ENCODE results near the gene ZFPM1.
A peak's percentile ranks its signal among the peaks of the same experiment; 100 is the strongest.
"Not testable (repeated sequence)": the region's sequence is repeated elsewhere in the genome, so short reads cannot be mapped to it uniquely, and the experiment has no call there.

Gene ZFPM1

DNA sequence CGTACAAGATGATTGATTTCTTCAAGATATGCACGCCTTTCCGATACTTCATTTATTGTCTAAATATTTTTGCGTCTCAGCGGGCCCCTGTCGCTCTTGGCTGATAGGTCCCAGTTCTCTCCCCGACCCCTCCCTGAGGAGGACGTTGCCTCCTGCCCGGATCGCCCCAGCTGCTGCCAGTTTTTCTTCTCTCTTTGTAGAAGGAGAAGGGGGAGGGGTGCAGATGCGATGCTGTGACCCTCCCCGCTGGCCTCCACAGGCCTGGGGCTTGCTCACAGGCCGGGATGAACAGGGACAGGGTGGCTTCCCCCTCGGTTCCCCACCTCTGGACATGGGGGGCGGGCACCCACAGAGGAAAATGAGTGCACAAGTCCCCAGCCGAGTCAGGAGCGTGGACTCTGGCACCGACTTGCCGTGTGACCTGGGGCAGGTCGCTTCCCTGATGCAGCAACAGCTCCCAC is 63.6 kb downstream of the ZFPM1 start:
- DNase-seq = no peak

DNA sequence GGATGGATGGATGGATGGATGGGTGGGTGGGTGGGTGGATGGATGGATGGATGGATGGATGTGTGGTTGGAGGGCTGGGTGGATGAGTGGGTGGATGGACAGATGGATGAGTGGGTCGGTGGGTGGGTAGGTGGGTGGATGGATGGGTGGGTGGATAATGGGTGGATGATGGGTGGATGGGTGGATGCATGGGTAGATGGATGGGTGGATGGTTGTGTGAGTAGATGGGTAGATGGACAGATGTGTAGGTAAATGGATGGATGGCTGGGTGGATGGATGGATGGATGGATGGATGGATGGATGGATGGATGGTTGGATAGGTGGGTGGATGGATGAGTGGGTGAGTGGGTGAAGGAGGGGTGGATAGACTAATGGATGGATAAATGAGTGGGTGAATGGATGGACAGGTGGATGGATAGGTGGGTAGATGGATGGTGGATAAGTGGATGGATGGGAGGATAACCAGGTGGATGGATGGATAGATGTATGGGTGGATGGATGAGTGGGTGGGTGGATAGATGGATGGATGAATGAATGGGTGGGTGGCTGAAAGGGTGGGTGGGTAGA is 64.2 kb downstream of the ZFPM1 start:
- DNase-seq = not testable (repeated sequence)

DNA sequence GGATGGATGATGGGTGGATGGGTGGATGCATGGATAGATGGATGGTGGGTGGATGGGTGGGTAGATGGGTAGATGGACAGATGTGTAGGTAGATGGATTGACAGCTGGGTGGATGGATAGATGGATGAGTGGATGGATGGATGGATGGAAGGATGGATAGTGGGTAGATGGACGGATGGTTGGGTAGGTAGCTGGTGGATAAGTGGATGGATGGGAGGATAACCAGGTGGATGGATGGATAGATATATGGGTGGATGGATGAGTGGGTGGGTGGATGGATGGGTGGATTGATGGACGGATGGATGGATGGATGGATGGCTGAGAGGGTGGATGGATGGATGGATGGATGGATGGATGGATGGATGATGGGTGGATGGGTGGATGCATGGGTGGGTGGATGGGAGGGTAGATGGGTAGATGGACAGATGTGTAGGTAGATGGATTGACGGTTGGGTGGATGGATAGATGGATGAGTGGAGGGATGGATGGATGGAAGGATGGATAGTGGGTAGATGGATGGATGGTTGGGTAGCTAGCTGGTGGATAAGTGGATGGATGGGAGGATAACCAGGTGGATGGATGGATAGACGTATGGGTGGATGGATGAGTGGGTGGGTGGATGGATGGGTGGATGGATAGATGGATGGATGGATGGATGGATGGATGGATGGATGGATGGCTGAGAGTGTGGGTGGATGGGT is 65.5 kb downstream of the ZFPM1 start:
- DNase-seq = not testable (repeated sequence)

DNA sequence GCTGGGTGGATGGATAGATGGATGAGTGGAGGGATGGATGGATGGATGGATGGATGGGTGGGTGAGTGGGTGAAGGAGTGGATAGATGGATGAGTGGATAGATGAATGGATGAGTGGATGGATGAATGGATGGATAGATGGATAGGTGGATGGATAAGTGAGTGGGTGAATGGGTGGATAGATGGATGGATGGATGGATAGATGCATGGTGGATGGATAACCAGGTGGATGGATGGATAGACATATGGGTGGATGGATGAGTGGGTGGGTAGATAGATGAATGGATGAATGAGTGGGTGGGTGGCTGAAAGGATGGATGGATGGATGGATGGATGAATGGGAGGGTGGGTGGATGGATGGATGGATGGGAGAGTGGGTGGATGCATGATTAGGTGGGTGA is 66.2 kb downstream of the ZFPM1 start:
- no peak for DNase-seq

DNA sequence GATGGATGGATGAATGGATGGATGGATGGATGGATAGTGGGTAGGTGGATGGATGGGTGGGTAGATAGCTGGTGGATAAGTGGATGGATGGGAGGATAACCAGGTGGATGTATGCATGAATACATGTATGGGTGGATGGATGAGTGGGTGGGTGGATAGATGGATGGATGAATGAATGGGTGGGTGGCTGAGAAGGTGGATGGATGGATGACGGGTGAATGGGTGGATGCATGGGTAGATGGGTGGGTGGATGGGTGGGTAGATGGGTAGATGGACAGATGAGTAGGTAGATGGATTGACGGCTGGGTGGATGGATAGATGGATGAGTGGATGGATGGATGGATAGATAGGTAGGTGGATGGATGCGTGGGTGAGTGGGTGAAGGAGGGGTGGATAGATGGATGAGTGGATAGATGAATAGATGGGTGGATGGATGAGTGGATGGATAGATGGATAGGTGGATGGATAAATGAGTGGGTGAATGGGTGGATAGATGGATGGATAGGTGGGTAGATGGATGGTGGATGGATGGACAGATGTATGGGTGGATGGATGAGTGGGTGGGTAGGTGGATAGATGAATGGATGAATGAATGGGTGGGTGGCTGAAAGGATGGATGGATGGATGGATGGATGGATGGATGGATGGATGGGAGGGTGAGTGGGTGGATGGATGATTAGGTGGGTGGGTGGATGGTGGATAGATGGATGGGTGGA is 67.0 kb downstream of the ZFPM1 start:
- DNase-seq = no peak

DNA sequence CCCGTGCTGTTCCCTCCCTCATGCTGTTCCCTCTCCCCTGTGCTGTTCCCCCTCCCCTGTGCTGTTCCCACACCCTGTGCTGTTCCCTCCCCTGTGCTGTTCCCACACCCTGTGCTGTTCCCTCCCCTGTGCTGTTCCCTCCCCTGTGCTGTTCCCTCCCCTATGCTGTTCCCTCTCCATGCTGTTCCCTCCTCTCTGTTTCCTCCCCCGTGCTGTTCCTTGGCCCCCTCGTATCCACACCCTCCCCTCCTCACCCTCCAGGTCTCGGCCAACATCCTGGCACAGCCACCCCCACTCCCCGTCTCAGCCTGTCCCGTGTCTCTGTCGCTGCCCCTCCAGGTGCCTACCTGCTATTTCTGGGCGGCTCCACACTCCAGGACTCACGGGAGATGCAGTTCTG is 68.6 kb downstream of the ZFPM1 start:
- no peak for DNase-seq

DNA sequence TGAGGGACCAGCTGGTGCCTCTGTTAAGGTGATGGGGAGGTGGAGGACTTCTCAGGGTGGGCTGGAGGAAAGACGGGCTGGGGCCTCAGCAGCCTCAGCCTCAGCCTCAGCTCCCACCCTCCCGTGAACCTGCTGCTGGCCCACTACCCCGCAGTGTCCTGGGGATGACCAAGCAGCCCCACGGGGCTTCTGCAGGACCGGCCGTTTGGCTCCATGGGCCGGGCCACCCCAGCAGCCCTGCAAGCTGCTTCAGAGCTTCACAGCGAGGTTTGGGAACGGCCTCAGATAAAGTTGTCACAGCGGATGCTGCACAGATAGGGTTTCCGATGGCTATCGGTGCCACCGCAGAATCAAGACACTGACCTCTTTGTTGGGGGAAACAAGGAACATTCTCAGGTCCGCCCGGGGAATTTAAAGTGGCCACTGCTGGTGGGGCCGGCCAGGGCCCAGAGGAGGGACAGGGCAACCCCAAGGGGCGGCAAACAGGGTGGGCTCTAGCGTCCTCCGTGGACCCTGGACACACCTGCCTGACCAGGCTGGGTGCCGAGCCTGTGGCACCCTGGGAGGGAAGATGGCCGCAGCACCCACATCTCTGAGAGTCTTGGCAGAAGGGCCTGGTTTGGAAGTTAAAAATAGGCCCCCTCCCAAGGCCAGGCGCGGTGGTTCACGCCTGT is 69.3 kb downstream of the ZFPM1 start:
- DNase-seq = no peak

DNA sequence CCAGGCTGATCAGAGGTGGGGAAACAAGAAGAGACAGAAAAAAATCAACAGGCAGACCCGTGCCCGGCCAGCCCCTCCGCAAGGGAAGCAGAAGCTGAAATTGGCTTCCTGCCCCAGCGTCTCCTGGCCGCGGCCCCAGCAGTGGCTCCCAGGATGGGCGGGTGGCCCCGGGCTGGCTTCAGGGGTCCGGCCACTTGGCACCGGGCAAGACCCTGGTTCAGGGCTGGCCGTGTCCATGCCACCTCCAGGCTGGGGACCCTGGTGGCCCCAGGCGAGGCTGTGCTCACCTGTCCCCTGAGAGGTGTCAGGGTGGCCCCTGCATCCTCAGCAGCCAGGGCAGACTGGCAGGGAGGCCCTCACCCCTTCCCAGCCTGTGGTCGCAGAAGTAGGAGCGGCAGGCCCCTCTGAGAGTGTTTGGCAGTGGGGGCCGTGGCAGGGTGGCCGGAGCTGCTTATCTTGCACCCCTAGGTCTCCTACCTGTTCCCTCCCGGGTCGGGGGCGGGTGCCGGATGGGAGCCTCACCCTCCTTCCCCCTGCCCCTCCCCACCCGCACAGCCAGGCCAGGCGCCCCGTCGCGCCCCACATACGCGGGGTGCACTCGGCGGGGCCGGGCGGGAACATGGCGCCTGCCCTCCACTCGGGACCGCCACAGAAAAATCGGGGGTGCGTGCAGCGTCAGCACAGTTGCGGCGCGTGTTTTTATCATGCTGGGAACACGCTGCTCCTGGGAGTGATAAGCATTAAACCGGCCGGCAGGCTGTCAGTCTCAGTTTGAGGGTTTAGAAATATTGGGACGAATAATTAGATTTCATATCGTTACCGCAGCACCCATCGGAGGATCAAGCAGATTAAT is 70.5 kb downstream of the ZFPM1 start:
- no peak for DNase-seq

DNA sequence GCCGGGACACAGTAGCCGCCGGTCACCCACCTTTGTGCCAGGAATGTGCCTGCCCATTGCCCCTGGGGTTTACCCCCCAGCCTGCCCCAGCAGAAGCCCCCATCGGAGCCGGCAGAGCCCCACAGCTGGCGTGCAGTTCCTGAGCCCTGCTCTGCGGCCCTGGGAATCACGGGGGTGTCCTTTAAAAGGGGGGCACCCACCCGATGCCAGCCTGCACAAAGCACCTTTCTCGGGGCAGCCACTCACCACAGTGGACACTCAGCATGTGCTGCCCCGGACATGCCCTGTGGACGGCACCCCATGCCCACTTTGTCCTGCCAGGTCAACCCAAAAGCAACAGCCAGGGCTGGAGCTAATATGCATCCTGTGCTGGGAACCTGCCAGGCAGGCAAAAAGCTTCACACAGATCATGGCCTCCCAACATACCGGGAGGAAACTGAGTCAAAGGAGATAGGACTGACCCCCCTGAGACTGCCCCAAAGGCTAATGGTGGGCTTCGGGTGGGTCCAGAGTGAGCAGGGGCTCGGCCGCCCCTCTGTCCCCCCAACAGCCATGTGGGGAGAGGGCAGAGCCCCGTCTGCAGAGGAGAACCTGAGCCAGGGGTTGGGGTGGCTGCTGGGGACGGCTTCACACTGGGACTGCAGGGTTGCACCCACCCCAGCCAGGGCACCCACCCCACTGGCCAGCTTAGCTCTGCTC is 71.3 kb downstream of the ZFPM1 start:
- no peak for DNase-seq

DNA sequence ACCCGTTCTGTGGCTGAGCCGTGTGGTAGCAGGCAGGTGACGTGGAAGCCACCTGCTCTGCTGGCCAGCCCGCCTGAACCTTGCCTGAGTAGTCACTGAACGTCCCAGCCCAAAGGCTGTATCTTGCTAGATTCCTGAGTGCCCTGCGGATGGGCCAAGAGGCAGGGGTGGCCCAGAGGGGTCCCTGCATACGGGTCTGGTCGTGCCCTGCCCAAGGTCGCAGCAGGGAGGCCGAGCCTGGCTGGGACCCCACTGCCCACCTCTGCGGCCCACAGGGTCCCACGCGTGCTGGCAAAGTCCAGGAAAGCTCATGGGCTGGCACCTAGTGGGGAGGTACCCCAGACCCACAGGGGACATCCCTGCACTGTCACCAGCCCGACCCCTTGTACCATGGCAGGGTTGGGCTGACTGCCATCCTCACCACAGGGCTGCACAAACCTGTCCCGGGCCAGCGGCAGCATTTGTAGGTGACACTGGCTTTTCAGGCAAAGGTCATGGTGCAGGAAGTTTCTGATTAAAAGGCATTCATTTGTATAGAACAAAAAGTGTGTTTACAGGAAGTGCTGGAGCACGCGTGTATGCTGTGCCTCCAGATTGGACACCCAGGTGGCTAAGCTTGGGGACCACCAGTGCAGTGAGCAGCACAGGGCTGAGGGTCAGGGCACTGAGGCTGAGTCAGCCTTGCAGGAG is 72.0 kb downstream of the ZFPM1 start:
- DNase-seq = no peak

DNA sequence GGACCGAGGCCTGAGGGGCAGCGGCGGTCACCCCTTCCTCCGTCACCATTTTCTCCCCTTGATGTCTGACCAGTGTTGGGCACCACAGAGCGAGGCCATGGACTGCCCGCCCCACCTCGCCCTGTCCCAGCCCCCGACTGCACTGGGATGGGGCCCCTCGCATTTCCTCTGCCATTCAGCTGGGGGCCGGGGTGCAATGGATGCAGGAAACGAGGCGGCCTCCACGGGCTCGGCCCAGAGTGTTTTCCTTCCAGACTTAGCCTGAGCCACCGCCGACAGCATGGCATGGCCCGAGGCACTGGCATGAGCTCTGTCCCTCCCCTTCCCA is 72.5 kb downstream of the ZFPM1 start:
- no peak for DNase-seq

DNA sequence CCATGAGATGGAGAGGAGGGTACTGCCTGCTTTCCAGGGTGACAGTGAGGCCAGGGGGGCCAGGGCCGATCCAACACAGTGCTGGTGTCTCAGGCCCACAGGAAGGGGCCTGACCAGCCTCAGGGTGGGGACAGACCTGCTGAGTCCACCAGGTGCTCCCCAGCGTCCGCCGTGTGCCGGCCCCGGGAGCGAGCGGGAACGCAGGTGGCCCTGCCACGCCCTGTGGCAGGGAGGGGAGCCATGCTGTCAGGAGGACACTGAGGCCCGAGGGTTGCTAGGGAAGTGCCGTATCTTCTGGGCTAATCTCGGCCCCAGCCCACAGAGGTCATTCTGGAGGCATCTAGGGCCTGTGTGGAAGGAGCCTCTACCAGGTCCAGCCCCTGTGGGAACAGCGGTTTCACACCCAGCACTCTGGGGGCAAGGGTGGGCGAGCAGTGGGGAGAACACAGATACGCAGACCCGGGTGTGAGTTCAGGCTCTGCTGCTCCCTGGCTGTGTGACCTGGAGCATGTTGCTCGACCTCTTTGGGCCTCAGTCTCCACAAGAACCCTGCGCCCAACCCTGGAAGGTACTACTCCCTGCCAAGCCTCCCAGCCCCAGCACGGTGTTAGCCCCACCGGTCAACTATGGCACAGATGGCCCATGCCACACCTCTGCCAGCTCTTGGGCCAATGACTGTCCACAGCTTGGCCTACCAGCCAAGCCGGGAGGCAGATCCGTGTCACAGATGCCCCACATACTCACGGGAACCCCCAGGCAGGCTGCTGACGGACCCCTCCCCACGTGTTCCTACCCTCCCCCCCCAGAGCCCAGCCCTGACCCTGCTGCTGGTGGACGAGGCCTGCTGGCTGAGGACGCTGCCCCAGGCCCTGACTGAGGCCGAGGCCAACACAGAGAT is 73.2 kb downstream of the ZFPM1 start:
- DNase-seq = no peak

DNA sequence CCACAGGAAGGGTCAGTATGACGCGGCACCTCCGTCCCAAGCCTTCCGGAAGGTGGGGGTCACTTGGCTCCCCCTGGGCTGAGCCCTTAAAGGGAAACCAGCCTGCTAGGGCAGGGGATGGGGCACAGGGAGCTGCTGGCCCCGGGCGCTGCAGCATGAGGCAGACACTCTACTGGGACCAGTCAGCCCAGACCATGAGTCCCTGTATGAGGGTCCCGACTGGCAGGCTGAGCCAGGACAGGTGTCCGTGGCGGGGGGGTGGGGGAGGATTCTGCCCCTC is 73.8 kb downstream of the ZFPM1 start:
- no peak for DNase-seq

DNA sequence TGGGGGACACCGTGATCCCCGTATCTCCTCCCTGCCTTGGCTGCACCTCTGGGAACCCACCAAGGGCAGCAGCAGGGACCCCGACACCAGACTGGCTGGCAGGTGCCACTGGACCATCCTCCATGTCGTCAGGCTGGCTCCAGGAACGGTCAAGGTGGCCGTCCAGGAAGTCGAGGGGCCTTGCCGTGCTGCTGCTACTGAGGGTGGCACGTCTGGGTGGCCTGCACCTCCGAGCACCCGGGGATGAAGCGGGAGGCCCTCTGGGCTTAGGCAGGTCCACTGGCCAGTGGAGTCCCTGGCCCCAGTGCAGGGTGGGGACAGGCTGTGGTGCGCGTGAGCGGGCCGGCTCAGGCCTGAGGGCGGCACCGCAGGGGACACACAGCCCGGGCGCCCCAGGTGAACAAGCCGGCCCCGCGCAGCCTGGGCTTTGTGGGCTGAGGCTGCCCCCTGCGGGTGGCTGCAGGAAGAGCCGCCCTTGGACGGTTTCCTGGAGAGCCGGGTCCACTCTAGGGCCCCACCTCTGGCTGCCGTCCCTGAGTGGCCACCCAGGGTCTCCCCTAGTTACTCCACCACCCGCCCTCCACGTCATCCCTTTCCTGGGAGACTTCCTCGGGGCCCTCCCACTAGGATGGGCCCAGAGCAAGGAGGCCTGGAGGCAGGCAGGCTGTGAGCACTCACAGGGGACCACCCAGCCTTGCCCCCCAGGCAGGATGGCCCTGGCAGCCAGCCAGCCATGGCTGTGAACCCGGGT is 74.3 kb downstream of the ZFPM1 start:
- peak; percentile 69 for DNase-seq

DNA sequence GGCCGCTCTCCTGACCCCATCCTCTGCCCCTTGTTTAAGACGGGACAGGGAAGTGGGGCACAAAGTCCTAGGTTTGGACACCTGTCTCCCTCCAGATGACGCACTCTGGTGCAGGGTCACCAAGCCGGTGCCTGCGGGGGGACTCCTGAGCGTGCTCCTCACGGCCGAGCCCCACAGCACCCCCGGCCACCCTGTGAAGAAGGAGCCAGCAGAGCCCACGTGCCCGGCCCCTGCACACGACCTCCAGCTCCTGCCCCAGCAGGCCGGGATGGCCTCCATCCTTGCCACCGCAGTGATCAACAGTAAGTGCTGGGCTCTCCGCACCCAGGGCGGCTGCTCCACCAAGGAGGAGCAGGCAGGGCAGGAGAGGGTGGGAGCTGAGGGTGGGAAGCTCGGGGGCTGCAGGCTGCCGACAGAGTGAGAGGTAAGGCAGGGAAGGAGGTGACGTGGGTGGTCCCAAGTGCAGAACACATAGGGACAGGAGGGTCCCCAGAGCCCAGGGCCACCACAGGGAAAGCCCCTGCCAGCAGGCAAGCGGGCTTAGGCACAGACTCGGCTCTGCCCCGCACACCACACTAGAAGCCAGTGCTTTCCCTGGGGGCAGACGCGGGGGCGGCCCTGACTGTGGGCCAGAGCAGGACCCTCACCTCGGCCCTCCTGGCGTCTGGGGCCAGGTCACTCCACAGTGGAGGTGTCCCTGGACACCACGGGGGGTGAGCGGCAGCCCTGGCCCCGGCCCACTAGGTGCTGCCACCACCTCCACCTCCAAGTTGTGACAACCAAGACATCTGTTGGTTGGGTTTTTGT is 75.1 kb downstream of the ZFPM1 start:
- no peak for DNase-seq

DNA sequence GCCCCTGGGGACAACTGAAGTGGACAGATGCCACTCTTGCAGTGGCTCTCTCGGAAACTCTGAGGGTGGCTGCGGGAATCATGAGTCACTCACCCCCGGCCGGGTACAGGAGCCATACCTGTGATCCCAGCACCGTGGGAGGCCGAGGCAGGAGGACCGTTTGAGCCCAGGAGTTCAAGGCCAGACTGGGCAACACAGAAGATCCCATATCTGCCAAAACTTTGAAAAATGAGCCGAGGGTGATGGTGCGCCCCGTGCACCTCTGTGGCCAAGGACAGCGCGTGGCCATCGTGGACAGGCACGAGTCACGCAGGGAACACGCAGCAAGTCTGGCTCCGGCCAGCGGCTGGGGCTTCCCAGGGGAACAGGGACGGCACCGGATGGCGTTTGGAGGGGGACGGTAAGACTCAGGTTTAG is 75.8 kb downstream of the ZFPM1 start:
- DNase-seq = no peak

DNA sequence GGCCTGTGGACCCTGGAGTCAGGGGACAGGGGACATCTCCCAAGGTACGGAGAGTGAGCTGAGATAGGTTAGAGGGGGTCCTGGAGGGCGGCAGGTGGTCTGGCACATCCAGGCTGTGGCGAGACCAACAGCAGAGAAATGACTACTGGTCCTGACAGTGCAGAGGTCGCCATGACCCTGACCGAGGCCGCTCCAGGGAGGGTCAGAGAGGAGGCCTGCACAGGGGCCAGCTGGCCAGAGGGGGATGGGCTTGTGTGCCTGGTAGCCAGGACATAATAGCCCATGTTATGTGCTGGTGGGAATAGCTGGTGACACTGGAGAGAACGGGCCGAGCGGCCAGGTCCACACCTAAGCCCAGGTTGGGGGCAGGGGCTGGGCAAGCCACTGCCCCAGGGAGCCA is 76.5 kb downstream of the ZFPM1 start:
- no peak for DNase-seq

DNA sequence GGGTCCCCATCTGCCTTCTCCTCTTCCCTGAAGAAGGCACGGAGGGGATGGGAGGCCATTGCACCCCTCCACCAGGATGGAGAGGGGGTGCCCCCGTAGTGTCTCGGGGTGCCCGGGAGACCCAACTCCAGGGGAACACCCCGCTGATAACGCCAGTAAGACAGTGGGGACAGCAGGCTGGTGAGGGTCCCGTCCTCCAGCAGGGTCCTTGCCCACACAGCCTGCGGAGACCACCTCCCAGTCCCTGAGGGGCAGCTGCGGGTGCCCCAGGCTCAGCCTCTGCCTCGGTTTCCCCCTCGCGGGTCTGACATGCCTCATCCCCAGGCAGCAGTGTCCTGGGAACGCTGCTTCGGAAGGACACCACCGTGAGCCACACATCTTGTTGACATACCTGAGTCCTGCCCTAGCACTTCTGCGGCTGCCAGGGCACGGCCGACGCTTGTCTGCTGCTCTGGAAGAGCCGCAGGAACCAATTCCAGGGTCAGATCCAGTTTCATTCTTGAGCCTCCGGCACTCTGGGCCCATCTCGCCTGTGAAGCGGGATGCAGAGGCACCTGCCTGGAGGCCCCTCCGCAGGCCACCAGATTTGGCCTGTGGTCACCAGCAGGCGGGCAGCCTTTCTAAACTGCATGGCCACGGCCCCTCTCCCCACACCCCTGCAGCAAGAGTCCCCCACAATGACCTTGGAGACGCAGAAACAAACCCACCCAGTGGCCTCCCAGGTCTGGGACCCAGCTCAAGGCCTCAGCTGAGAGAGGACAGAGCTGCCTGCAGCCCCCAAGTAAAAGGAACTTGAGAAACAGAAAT is 77.2 kb downstream of the ZFPM1 start:
- no peak for DNase-seq

Measured in activated CD8-positive, alpha-beta memory T cell treated with anti-CD3 and anti-CD28 coated beads, Interleukin-2, amount 50 U/mL, for 4 hours (primary cell).